CD14-positive monocyte (primary cell): ENCODE data around the gene PTPRE. TPM values are rescaled to one million over a fixed set of nuclear protein-coding genes. Genes with fewer than 3 reads are reported as not detected.

Source experiments
- DNase-seq, 3 donors: peaks; one replicate each; pipeline ENCODE4 v3.0.0-alpha.2; 2011 to 2022
- H2AFZ ChIP-seq: 2 replicates; pipeline ENCODE4 v1.6.0; 2012; ENCODE audit warnings: mild to moderate bottlenecking, low read depth, low read length, inconsistent platforms; ENCODE audit not compliant: insufficient read depth, poor library complexity, severe bottlenecking
- H3K27ac ChIP-seq, 2 donors: 1 replicate in 1 of 2; 2 replicates in 1 of 2; pipeline ENCODE4 v1.5.1; 2012 to 2013; ENCODE audit warnings: low read length in 2 of 2, control low read depth in 1 of 2, inconsistent platforms in 1 of 2, low read depth in 1 of 2, mild to moderate bottlenecking in 1 of 2
- H3K27me3 ChIP-seq, 2 donors: one replicate each; pipeline versions ENCODE4 v1.6.0 to v1.6.1; 2011 to 2013; ENCODE audit warnings: low read length in 2 of 2; ENCODE audit not compliant: control insufficient read depth in 2 of 2, insufficient read depth in 2 of 2
- H3K36me3 ChIP-seq, 2 donors: replicated peaks in 1 of 2; 1 replicate in 1 of 2; 2 replicates in 1 of 2; pipeline versions ENCODE4 v1.5.1 to v1.6.1; 2012 to 2013; ENCODE audit warnings: low read length in 2 of 2, control low read depth in 1 of 2, inconsistent platforms in 1 of 2, mild to moderate bottlenecking in 1 of 2; ENCODE audit not compliant: insufficient read depth in 2 of 2, control insufficient read depth in 1 of 2
- H3K4me1 ChIP-seq, 2 donors: 1 replicate in 1 of 2; 2 replicates in 1 of 2; pipeline versions ENCODE4 v1.5.1 to v1.6.1; 2012 to 2013; ENCODE audit warnings: low read length in 2 of 2, control low read depth in 1 of 2, inconsistent platforms in 1 of 2, mild to moderate bottlenecking in 1 of 2, moderate library complexity in 1 of 2; ENCODE audit not compliant: insufficient read depth in 2 of 2, control insufficient read depth in 1 of 2
- H3K4me2 ChIP-seq: replicated peaks from 2 replicates; pipeline ENCODE3; 2012; ENCODE audit warnings: low read length, moderate library complexity, mild to moderate bottlenecking; ENCODE audit not compliant: poor library complexity, severe bottlenecking; ENCODE audit errors: extremely low read depth
- H3K4me3 ChIP-seq, 3 experiments: fragments of 200-600 bp in 1 of 3; sonication (generic) in 1 of 3; replicated peaks in 1 of 3; 1 replicate in 2 of 3; 2 replicates in 1 of 3; pipeline ENCODE4 v1.5.1; 2011 to 2013; ENCODE audit warnings: low read length in 3 of 3, mild to moderate bottlenecking in 3 of 3, control low read depth in 2 of 3, low read depth in 2 of 3, inconsistent platforms in 1 of 3, moderate library complexity in 1 of 3
- H3K79me2 ChIP-seq: 2 replicates; pipeline ENCODE4 v1.6.0; 2012; ENCODE audit warnings: mild to moderate bottlenecking, control low read depth, inconsistent platforms, low read length, moderate library complexity; ENCODE audit not compliant: insufficient read depth
- H3K9ac ChIP-seq: 2 replicates; pipeline ENCODE4 v1.6.0; 2017; ENCODE audit warnings: low read length, mild to moderate bottlenecking; ENCODE audit not compliant: insufficient read depth, poor library complexity, severe bottlenecking
- H3K9me3 ChIP-seq, 2 donors: replicated peaks in 1 of 2; 1 replicate in 1 of 2; 2 replicates in 1 of 2; pipeline versions ENCODE4 v1.5.1 to v1.6.1; 2012 to 2013; ENCODE audit warnings: low read length in 2 of 2, control low read depth in 1 of 2; ENCODE audit not compliant: control insufficient read depth in 1 of 2, insufficient read depth in 1 of 2
- H4K20me1 ChIP-seq: 2 replicates; pipeline ENCODE4 v1.6.0; 2012; ENCODE audit warnings: mild to moderate bottlenecking, low read length, control low read depth, moderate library complexity; ENCODE audit not compliant: insufficient read depth
- H3K27ac Mint-ChIP-seq, 7 donors: one replicate each; pipeline ENCODE4 v1.8.0; 2020; ENCODE audit warnings: mild to moderate bottlenecking in 7 of 7, mixed read lengths in 7 of 7, moderate library complexity in 6 of 7, inconsistent platforms in 2 of 7
- H3K27me3 Mint-ChIP-seq, 3 donors: one replicate each; pipeline ENCODE4 v1.8.0; 2021 to 2022; ENCODE audit warnings: low read depth in 3 of 3, mild to moderate bottlenecking in 3 of 3, mixed read lengths in 3 of 3, moderate library complexity in 3 of 3, inconsistent platforms in 1 of 3
- H3K36me3 Mint-ChIP-seq, 2 donors: one replicate each; pipeline ENCODE4 v1.8.0; 2020; ENCODE audit warnings: mixed read lengths in 2 of 2, inconsistent platforms in 1 of 2, mild to moderate bottlenecking in 1 of 2
- H3K4me1 Mint-ChIP-seq: one replicate; pipeline ENCODE4 v1.8.0; 2020; ENCODE audit warnings: mild to moderate bottlenecking, mixed read lengths
- H3K4me3 Mint-ChIP-seq, 2 donors: one replicate each; pipeline ENCODE4 v1.8.0; 2020; ENCODE audit warnings: mild to moderate bottlenecking in 2 of 2, mixed read lengths in 2 of 2, moderate library complexity in 1 of 2
- H3K9me3 Mint-ChIP-seq, 7 donors: one replicate each; pipeline ENCODE4 v1.8.0; 2020 to 2022; ENCODE audit warnings: mixed read lengths in 7 of 7, mild to moderate bottlenecking in 6 of 7, moderate library complexity in 6 of 7, inconsistent platforms in 2 of 7
- WGBS: methylation state at CpG from one replicate; pipeline ENCODE4 v1.1.5; 2013; ENCODE audit warnings: missing lambda C conversion rate; ENCODE audit not compliant: insufficient coverage; 5-methylcytosine and 5-hydroxymethylcytosine counted together
- intact Hi-C, 2 donors: fragments of 100-400 bp; cut with micrococcal nuclease; formaldehyde crosslinking; loops; one replicate each; pipeline versions ENCODE4 v1.15.0 to v1.15.1; 2023
- polyA plus RNA-seq, 3 donors: library from polyadenylated mRNA; depleted of rRNA in 1 of 3; unstranded in 2 of 3; stranded (reverse) in 1 of 3; fragments of 300-500 nt in 2 of 3; fragments of >200 nt in 1 of 3; fragmentation: Illumina TruSeq in 2 of 3; gene quantifications; 1 replicate in 2 of 3; 2 replicates in 1 of 3; pipeline ENCODE4 v1.2.3, GENCODE V29; 2012 to 2021
- TF ChIP-seq, protein P1 (sequence below): fragments of 200-600 bp; IDR thresholded peaks from one replicate; pipeline ENCODE4 v1.8.0; 2022; ENCODE audit warnings: antibody characterized with exemption, mild to moderate bottlenecking

PTPRE gene
- polyA plus RNA-seq, 3 donors, result 95.2 to 271 (median 125) TPM

DNA sequence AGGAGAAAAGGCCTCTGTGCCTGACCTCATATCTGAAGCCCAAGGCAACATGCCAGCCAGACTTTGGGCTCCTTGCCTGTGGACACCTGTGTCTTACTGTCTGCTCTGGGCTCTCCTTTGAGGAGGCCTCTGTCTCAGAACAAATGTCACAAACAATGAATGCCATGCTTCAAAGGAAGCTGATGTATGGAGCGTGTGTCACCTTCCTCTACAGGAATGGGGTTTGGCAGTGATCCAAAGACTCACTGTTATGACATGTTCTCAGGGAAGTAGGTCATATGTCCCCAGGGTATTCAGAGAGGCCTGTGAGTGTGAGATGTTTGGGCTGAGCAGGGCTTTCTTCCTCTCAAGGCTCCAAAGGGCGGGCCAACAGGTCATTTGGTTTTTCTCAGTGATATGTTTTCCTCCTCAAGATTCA, 38.4 kb downstream of the PTPRE start:
- Histone ChIP-seq H4K20me1 (peaks cover 92% of the 10 kb centered on the region), H3K27ac (peak overlapping the region; percentile 42 to 74), H3K4me1 (peaks cover 40 to 41% of the 10 kb centered on the region in 2 donors), H3K4me2 (no peak overlapping the region), H3K79me2 (peaks cover 44% of the 10 kb centered on the region), H3K9me3 (no peaks in the 10 kb centered on the region), H3K4me3 (peak overlapping the region in 1 of 3 experiments; percentile 12), H3K27me3 (no peaks in the 10 kb centered on the region), H2AFZ (no peak overlapping the region), H3K9ac (no peak overlapping the region), H3K36me3 (peaks cover 0 to 15% of the 10 kb centered on the region in 2 donors)
- Mint-ChIP-seq H3K4me1 (peaks cover 60% of the 10 kb centered on the region), H3K27me3 (peaks cover 0 to 1% (median 0%) of the 10 kb centered on the region in 3 donors), H3K4me3 (peak overlapping the region in 1 of 2 donors; percentile 75), H3K36me3 (peaks cover 23 to 28% of the 10 kb centered on the region in 2 donors), H3K27ac (peak overlapping the region; percentile 70 to 92 (median 88)), H3K9me3 (peaks cover 0 to 7% (median 1%) of the 10 kb centered on the region in 7 donors)
- WGBS, result no CpG with 5 or more reads among the region's 2 CpGs
- TF ChIP-seq, protein P1, sequence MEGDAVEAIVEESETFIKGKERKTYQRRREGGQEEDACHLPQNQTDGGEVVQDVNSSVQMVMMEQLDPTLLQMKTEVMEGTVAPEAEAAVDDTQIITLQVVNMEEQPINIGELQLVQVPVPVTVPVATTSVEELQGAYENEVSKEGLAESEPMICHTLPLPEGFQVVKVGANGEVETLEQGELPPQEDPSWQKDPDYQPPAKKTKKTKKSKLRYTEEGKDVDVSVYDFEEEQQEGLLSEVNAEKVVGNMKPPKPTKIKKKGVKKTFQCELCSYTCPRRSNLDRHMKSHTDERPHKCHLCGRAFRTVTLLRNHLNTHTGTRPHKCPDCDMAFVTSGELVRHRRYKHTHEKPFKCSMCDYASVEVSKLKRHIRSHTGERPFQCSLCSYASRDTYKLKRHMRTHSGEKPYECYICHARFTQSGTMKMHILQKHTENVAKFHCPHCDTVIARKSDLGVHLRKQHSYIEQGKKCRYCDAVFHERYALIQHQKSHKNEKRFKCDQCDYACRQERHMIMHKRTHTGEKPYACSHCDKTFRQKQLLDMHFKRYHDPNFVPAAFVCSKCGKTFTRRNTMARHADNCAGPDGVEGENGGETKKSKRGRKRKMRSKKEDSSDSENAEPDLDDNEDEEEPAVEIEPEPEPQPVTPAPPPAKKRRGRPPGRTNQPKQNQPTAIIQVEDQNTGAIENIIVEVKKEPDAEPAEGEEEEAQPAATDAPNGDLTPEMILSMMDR, result no peak
- DNase-seq, result peak; percentile 86 to 94 (median 89)
- intact Hi-C loops, result no loop called here

DNA sequence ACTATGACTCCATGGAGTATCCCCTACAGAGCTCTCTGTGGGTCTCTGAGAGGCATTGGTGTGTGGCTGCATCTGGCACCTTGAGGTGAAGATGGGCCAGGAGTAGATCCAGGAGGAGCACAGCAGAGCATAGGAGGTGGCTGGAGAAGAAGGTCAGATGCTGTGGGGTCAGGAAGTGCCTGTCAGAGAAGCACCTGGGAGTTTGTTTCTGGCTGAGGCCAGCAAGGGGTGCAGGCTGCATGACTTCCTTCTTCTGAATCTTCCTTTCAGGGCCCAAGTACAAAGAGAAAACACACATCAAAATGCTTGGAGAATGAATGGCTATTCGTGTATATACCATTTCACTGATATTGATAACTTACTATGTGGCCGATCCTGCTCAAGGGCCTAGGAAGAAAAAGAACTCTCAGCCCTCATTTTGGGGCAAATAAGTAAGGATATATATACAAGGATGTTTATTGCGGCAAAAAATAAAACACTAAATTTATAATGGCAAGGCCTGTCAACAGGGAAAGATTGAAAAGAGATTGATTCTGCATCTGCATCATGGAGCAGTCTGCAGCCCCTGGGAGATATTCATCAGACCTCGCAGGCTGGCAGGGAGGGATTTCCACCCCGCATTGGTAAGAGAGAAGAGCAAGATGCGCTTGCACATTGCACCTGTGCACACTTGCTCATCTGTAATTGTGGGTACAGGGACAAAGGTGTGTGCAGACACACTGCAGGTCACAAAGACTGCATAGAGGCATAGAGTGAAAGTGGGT, 39.2 kb downstream of the PTPRE start:
- Histone ChIP-seq H3K4me2 (no peak overlapping the region), H3K9me3 (no peaks in the 10 kb centered on the region), H3K4me3 (peak overlapping the region in 1 of 3 experiments; percentile 12), H3K36me3 (peaks cover 0 to 15% of the 10 kb centered on the region in 2 donors), H4K20me1 (peaks cover 87% of the 10 kb centered on the region), H3K27me3 (no peaks in the 10 kb centered on the region), H3K27ac (peak overlapping the region; percentile 42 to 74), H3K79me2 (peaks cover 45% of the 10 kb centered on the region), H3K4me1 (peaks cover 32 to 35% of the 10 kb centered on the region in 2 donors), H3K9ac (peak overlapping the region; percentile 22), H2AFZ (no peak overlapping the region)
- peaks cover 22 to 27% of the 10 kb centered on the region in 2 donors for H3K36me3 Mint-ChIP-seq
- peak in 1 of 3 donors; percentile 24 for DNase-seq
- peaks cover 0 to 1% (median 0%) of the 10 kb centered on the region in 3 donors for H3K27me3 Mint-ChIP-seq
- WGBS, result 100% methylated on average over 1 of the region's 6 CpGs
- peak overlapping the region in 1 of 2 donors; percentile 75 for H3K4me3 Mint-ChIP-seq
- intact Hi-C loops, result no loop called here
- TF ChIP-seq, protein P1, result no peak
- H3K9me3 Mint-ChIP-seq, result peaks cover 0 to 7% (median 1%) of the 10 kb centered on the region in 7 donors
- peaks cover 52% of the 10 kb centered on the region for H3K4me1 Mint-ChIP-seq
- H3K27ac Mint-ChIP-seq, result peak overlapping the region; percentile 70 to 92 (median 88)
